Ammon's horn (tissue), 1 donor: ENCODE measurements around the gene CAPS.

Experiments
- DNase-seq: peaks from one replicate; pipeline ENCODE4 v3.0.0-alpha.2; 2016; ENCODE audit warnings: low spot score

CAPS gene

GRCh38 chr19:5891938-5892771 is 21.9 kb upstream of the CAPS start:
- no peak for DNase-seq

- no peak for DNase-seq
These were observed 21.2 kb upstream of the CAPS start for GRCh38 chr19:5892772-5893275.

GRCh38 chr19:5893296-5893903 is 20.7 kb upstream of the CAPS start:
- DNase-seq = no peak

GRCh38 chr19:5893907-5894703 is 19.9 kb upstream of the CAPS start:
- no peak for DNase-seq

GRCh38 chr19:5894704-5895349 is 19.2 kb upstream of the CAPS start:
- DNase-seq = no peak

GRCh38 chr19:5895409-5895808 is 18.6 kb upstream of the CAPS start:
- no peak for DNase-seq

- DNase-seq = no peak
These were observed 18.2 kb upstream of the CAPS start for GRCh38 chr19:5895890-5896289.

GRCh38 chr19:5896365-5897076 is 17.5 kb upstream of the CAPS start:
- no peak for DNase-seq

GRCh38 chr19:5897189-5897969 is 16.7 kb upstream of the CAPS start:
- DNase-seq = no peak

- no peak for DNase-seq
These were observed 14.1 kb upstream of the CAPS start for GRCh38 chr19:5899728-5900526.

- DNase-seq = no peak
These were observed 13.1 kb upstream of the CAPS start for GRCh38 chr19:5900976-5901375.

GRCh38 chr19:5903056-5903623 is 10.9 kb upstream of the CAPS start:
- DNase-seq = no peak

GRCh38 chr19:5903624-5904351 is 10.3 kb upstream of the CAPS start, which contains the start of gene NDUFA11:
TSS of gene NDUFA11 (minus strand) at chr19:5903790. CDS start at chr19:5903708, 82 bp downstream.
- peak; percentile 93 for DNase-seq

GRCh38 chr19:5904352-5905113 is 9.5 kb upstream of the CAPS start, which contains the start of gene VMAC:
TSS of gene VMAC (plus strand) at chr19:5904872. CDS start at chr19:5904891, 19 bp downstream.
- peak; percentile 100 for DNase-seq

GRCh38 chr19:5905114-5905778 is 8.8 kb upstream of the CAPS start:
- no peak for DNase-seq

- no peak for DNase-seq
These were observed 6.8 kb upstream of the CAPS start for GRCh38 chr19:5907241-5907640.

- no peak for DNase-seq
These were observed 5.1 kb upstream of the CAPS start for GRCh38 chr19:5908773-5909442.
